Adrenal gland (tissue), 5 donors: ENCODE measurements around the gene SAYSD1.

Source experiments
- POLR2A ChIP-seq, 2 donors: fragments of 450-650 bp; IDR thresholded peaks; one replicate each; pipeline ENCODE4 v1.6.1; 2017; ENCODE audit warnings: antibody characterized with exemption in 2 of 2, mild to moderate bottlenecking in 2 of 2, moderate library complexity in 1 of 2
- TF ChIP-seq, protein P1 (sequence below), 6 experiments: fragments of 450-650 bp in 4 of 6; fragments of 200-600 bp in 2 of 6; sonication (generic) in 1 of 6; IDR thresholded peaks; 1 replicate in 5 of 6; 2 replicates in 1 of 6; pipeline versions ENCODE4 v1.5.1 to v1.8.0; 2016 to 2021; ENCODE audit warnings: antibody characterized with exemption in 6 of 6, mild to moderate bottlenecking in 2 of 6, moderate library complexity in 1 of 6
- donor health status: DM: no; HTN: no; CAD: no.

GRCh38 chr6:39056191-39056590 is 58.8 kb downstream of the SAYSD1 start:
- TF ChIP-seq, protein P1, sequence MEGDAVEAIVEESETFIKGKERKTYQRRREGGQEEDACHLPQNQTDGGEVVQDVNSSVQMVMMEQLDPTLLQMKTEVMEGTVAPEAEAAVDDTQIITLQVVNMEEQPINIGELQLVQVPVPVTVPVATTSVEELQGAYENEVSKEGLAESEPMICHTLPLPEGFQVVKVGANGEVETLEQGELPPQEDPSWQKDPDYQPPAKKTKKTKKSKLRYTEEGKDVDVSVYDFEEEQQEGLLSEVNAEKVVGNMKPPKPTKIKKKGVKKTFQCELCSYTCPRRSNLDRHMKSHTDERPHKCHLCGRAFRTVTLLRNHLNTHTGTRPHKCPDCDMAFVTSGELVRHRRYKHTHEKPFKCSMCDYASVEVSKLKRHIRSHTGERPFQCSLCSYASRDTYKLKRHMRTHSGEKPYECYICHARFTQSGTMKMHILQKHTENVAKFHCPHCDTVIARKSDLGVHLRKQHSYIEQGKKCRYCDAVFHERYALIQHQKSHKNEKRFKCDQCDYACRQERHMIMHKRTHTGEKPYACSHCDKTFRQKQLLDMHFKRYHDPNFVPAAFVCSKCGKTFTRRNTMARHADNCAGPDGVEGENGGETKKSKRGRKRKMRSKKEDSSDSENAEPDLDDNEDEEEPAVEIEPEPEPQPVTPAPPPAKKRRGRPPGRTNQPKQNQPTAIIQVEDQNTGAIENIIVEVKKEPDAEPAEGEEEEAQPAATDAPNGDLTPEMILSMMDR (IDR thresholded peaks at IDR 0.05) = no peak
- no peak for TF ChIP-seq POLR2A (IDR thresholded peaks at IDR 0.05)
